Fibroblast of lung (primary cell): ENCODE measurements around the gene DRD1. TPM values are rescaled to one million over a fixed set of nuclear protein-coding genes. Genes with fewer than 3 reads are reported as not detected.

ENCODE experiments used
- DNase-seq, 2 donors: peaks; one replicate each; pipeline versions ENCODE4 v3.0.0 to v3.0.0-alpha.2; 2010; ENCODE audit warnings: low read depth in 2 of 2
- H2AFZ ChIP-seq: 2 replicates; pipeline ENCODE4 v1.5.1; 2012; ENCODE audit warnings: low read length, control low read depth, inconsistent platforms
- H3K27ac ChIP-seq: 2 replicates; pipeline ENCODE4 v1.5.1; 2011; ENCODE audit warnings: low read length, control low read depth; ENCODE audit not compliant: insufficient read depth
- H3K27me3 ChIP-seq: 2 replicates; pipeline ENCODE4 v1.5.1; 2011; ENCODE audit warnings: mild to moderate bottlenecking, low read length; ENCODE audit not compliant: control insufficient read depth, insufficient read depth
- H3K36me3 ChIP-seq: 2 replicates; pipeline ENCODE4 v1.5.1; 2011; ENCODE audit warnings: low read length; ENCODE audit not compliant: control insufficient read depth, insufficient read depth
- H3K4me1 ChIP-seq: 2 replicates; pipeline ENCODE4 v1.5.1; 2011; ENCODE audit warnings: low read length; ENCODE audit not compliant: control insufficient read depth, insufficient read depth; ENCODE audit errors: extremely low read depth
- H3K4me2 ChIP-seq: 2 replicates; pipeline ENCODE4 v1.5.1; 2011; ENCODE audit warnings: low read length, control low read depth; ENCODE audit not compliant: insufficient read depth; ENCODE audit errors: extremely low read depth
- H3K4me3 ChIP-seq, 4 experiments: fragments of 200-600 bp in 1 of 4; sonication (generic) in 1 of 4; replicated peaks in 1 of 4; 2 replicates each; pipeline ENCODE4 v1.5.1; 2011 to 2016; ENCODE audit warnings: low read length in 4 of 4, low read depth in 3 of 4, mild to moderate bottlenecking in 3 of 4, control low read depth in 2 of 4, inconsistent platforms in 1 of 4, mixed read lengths in 1 of 4; ENCODE audit not compliant: insufficient read depth in 1 of 4; ENCODE audit errors: control extremely low read depth in 1 of 4
- H3K79me2 ChIP-seq: 2 replicates; pipeline ENCODE4 v1.5.1; 2012; ENCODE audit warnings: mild to moderate bottlenecking, low read length, inconsistent platforms; ENCODE audit not compliant: control insufficient read depth, insufficient read depth
- H3K9ac ChIP-seq: 2 replicates; pipeline ENCODE4 v1.5.1; 2011; ENCODE audit warnings: mild to moderate bottlenecking, low read length, control low read depth; ENCODE audit not compliant: insufficient read depth
- H3K9me3 ChIP-seq: 2 replicates; pipeline ENCODE4 v1.5.1; 2012; ENCODE audit warnings: low read depth, low read length; ENCODE audit not compliant: control insufficient read depth, insufficient read depth
- H4K20me1 ChIP-seq: 2 replicates; pipeline ENCODE4 v1.5.1; 2011; ENCODE audit warnings: low read length; ENCODE audit not compliant: control insufficient read depth, insufficient read depth; ENCODE audit errors: extremely low read depth
- EZH2 ChIP-seq: IDR thresholded peaks from 2 replicates; pipeline ENCODE4 v1.5.1; 2012; ENCODE audit warnings: low read length, control low read depth, mild to moderate bottlenecking; ENCODE audit errors: missing control alignments
- polyA plus RNA-seq, 2 donors: library from polyadenylated mRNA; depleted of rRNA in 1 of 2; stranded (reverse) in 1 of 2; unstranded in 1 of 2; fragments of >200 nt; gene quantifications; 2 replicates each; pipeline ENCODE4 v1.2.1, GENCODE V29; 2011 to 2012; ENCODE audit warnings: missing spikeins in 1 of 2
- total RNA-seq: library from RNA; depleted of rRNA; stranded (reverse); fragments of >200 nt; gene quantifications from 2 replicates; pipeline ENCODE4 v1.2.1, GENCODE V29; 2014
- TF ChIP-seq, protein P1 (sequence below), 2 donors: IDR thresholded peaks in 1 of 2; conservative IDR thresholded peaks in 1 of 2; 1 replicate in 1 of 2; 2 replicates in 1 of 2; pipeline ENCODE4 v1.5.1; 2011 to 2012; ENCODE audit warnings: low read length in 2 of 2, control low read depth in 1 of 2, inconsistent platforms in 1 of 2, low read depth in 1 of 2, mild to moderate bottlenecking in 1 of 2

The DRD1 gene
- total and polyA plus RNA-seq, 2 donors (not counting 1 experiment from before 2014, with no cell fraction given) = 0.19 to 2.0 TPM

DNA sequence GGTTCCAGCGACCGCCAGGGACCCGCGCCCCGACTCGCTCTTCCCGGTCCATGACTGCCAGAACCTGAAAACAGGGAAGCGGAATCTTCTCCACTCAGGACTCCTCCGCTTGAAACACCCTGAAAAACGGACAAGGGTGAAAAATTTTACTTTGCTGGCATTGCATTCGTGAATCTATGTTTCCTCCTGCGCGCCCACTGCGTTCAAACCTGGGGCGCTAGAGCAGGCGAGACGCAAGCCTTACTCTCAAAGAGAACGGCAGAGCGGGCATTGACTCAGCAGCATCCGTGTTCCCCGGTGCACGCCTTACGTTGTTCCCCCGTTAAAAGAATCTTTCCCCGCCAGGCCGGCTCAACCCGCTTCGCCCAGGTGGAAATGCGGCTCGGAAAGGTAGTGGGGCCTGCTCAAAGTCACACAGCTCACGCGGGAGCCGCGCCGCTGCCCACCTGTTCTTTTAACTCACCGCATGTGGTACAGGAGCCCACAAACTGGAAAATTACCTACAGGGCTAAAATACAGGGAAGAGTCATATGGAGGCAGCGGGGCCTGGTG lies 999 bp upstream of the DRD1 start:
- Histone ChIP-seq H3K36me3 (no peaks in the 10 kb centered on the region), H4K20me1 (no peaks in the 10 kb centered on the region), H3K27me3 (peaks cover 6% of the 10 kb centered on the region), H3K79me2 (no peaks in the 10 kb centered on the region), H3K9ac (no peak overlapping the region), H3K27ac (no peak overlapping the region), H3K9me3 (no peaks in the 10 kb centered on the region), H2AFZ (peak overlapping the region; percentile 62), H3K4me3 (peak overlapping the region in 2 of 4 experiments; percentile 16 to 41), H3K4me2 (peak overlapping the region; percentile 82), H3K4me1 (no peaks in the 10 kb centered on the region)
- TF ChIP-seq, protein P1, sequence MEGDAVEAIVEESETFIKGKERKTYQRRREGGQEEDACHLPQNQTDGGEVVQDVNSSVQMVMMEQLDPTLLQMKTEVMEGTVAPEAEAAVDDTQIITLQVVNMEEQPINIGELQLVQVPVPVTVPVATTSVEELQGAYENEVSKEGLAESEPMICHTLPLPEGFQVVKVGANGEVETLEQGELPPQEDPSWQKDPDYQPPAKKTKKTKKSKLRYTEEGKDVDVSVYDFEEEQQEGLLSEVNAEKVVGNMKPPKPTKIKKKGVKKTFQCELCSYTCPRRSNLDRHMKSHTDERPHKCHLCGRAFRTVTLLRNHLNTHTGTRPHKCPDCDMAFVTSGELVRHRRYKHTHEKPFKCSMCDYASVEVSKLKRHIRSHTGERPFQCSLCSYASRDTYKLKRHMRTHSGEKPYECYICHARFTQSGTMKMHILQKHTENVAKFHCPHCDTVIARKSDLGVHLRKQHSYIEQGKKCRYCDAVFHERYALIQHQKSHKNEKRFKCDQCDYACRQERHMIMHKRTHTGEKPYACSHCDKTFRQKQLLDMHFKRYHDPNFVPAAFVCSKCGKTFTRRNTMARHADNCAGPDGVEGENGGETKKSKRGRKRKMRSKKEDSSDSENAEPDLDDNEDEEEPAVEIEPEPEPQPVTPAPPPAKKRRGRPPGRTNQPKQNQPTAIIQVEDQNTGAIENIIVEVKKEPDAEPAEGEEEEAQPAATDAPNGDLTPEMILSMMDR (conservative IDR thresholded peaks at IDR 0.05 in 1 of 2, IDR thresholded peaks at IDR 0.05 in 1 of 2; ENCODE audit: low read depth in 1 of 2, low read length in 2 of 2) = no peak
- no peak for TF ChIP-seq EZH2
- no peak for DNase-seq

DNA sequence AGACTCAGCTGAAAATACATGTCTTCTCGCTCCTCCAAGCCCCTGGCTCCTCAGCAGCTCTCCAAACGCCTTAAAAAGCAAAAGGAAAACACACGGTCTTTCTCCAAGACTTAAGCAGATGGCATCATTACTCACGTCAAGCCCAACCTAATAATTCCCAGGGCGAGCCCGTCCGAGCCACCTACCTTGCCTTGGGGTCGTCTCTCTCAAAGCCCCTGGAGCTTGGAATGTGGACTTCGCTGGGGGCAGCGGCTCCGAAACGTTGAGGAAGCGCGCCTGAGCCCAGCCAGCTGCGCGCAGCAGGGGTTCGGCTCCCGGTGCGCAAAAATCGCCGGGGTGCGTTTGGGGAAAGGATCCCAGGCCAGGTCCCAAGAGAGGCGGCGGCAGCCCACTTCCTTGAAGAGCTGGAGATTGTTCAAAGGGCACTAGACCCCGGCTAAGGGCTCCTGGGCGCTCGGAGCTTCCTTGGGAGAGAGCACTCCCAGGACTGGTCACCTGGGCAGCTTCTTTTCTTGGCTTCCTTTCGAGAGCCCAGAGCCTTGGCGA lies 395 bp downstream of the DRD1 start:
- no peaks in the 10 kb centered on the region for H3K4me1 ChIP-seq
- H3K27me3 ChIP-seq = peaks cover 6% of the 10 kb centered on the region
- peak overlapping the region in 3 of 4 experiments; percentile 10 to 41 (median 29) for H3K4me3 ChIP-seq
- no peak overlapping the region for H2AFZ ChIP-seq
- H3K36me3 ChIP-seq = no peaks in the 10 kb centered on the region
- H3K27ac ChIP-seq = no peak overlapping the region
- no peaks in the 10 kb centered on the region for H3K79me2 ChIP-seq
- peak in 1 of 2 donors; percentile 26 for DNase-seq
- no peaks in the 10 kb centered on the region for H4K20me1 ChIP-seq
- no peak overlapping the region for H3K9ac ChIP-seq
- no peaks in the 10 kb centered on the region for H3K9me3 ChIP-seq
- TF ChIP-seq EZH2 = no peak
- TF ChIP-seq, protein P1 (conservative IDR thresholded peaks at IDR 0.05 in 1 of 2, IDR thresholded peaks at IDR 0.05 in 1 of 2; ENCODE audit: low read depth in 1 of 2, low read length in 2 of 2) = no peak
- peak overlapping the region; percentile 59 for H3K4me2 ChIP-seq

DNA sequence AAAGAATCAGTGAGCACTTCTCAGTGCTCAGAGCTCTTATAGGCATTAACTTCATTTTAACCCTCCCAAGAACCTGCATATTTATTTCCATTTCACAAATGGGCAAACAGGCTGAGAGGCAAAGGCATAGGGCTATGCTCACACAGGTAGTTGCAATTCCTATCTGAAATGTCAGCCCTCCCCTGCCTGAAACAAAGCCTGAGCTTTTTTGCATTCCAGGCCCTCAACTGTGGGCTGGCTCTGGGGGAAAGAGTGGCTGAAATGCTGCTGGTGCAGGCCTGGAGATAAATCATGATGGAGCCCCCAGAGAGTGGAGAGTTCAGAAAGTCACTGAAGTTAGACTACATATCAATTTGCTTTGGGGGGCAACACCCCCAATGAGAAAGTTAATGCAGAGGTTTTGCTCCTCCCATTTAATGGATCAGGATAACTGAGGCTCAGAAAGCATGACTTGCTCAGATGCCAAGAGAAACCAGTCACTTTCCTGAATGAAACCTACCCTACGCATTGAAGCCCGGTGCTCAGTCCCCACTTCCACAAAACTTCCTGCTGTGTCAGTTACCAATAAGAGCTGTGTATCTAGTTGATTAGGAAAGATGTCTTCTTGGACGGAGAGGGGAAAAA lies 5.6 kb downstream of the DRD1 start:
- no peak overlapping the region for H2AFZ ChIP-seq
- no peak for DNase-seq
- H3K27ac ChIP-seq = no peak overlapping the region
- H3K4me2 ChIP-seq = no peak overlapping the region
- TF ChIP-seq, protein P1 (conservative IDR thresholded peaks at IDR 0.05 in 1 of 2, IDR thresholded peaks at IDR 0.05 in 1 of 2; ENCODE audit: low read depth in 1 of 2, low read length in 2 of 2) = no peak
- TF ChIP-seq EZH2 = no peak
- no peaks in the 10 kb centered on the region for H3K79me2 ChIP-seq
- H3K9ac ChIP-seq = no peak overlapping the region
- H3K27me3 ChIP-seq = no peaks in the 10 kb centered on the region
- no peaks in the 10 kb centered on the region for H3K36me3 ChIP-seq
- H3K9me3 ChIP-seq = no peaks in the 10 kb centered on the region
- H3K4me3 ChIP-seq = no peak overlapping the region
- no peaks in the 10 kb centered on the region for H3K4me1 ChIP-seq
- H4K20me1 ChIP-seq = no peaks in the 10 kb centered on the region
